IPS-18c (cell line): ENCODE data around the gene TPH2.

ENCODE experiments used
- H3K4me3 ChIP-seq: 2 replicates; pipeline ENCODE4 v1.7.0; 2013; ENCODE audit warnings: low read depth, mild to moderate bottlenecking, low read length, moderate library complexity; ENCODE audit not compliant: insufficient read depth
- H3K9me3 ChIP-seq: one replicate; pipeline ENCODE4 v1.6.1; 2013; ENCODE audit warnings: mild to moderate bottlenecking, low read length, moderate library complexity; ENCODE audit not compliant: control insufficient read depth, insufficient read depth

Gene TPH2

DNA sequence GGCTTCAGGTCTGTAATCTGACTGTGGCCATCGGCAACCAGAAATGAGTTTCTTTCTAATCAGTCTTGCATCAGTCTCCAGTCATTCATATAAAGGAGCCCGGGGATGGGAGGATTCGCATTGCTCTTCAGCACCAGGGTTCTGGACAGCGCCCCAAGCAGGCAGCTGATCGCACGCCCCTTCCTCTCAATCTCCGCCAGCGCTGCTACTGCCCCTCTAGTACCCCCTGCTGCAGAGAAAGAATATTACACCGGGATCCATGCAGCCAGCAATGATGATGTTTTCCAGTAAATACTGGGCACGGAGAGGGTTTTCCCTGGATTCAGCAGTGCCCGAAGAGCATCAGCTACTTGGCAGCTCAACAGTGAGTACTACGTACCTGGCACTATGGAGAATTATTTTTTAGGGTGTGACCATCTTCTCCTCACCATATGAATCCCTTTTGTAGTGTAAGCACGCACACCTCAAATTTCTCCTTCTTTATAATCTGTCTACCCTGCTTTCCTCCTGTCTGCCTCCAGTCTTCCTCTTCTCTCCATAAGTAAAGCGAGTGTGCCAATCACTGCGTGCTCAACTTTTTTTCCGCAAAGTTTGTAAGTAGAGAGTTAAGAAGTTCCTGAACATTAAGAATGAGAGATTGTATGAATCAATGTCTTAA is at the start of gene TPH2:
Gene TPH2, plus strand, starts transcription at position 118 of the 658 bp plus-strand sequence. Its CDS starts 142 bp downstream, at position 260.
- Histone ChIP-seq H3K9me3 (no peaks in the 10 kb centered on the region), H3K4me3 (no peak within 1 kb of the TSS)

DNA sequence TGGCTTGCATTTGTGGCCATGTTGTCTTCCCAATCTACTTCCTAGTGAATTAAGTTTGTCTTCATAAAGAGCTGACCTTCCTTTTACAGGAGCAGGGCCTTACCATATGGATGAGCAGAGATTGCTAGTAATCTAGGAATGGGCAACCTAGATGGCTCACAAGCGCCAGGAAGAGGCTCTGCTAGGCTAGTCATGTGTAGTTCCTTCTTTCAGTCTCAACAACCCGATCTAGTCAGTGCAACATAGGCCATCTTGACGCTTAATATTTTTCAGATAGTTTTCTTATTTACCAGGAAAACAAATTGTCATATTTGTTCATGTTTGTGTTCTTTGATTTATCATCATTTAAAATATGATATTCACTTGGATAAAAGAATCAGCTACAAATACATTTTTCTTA is 48.2 kb upstream of the TPH2 start:
- Histone ChIP-seq H3K4me3 (no peak overlapping the region), H3K9me3 (no peaks in the 10 kb centered on the region)

DNA sequence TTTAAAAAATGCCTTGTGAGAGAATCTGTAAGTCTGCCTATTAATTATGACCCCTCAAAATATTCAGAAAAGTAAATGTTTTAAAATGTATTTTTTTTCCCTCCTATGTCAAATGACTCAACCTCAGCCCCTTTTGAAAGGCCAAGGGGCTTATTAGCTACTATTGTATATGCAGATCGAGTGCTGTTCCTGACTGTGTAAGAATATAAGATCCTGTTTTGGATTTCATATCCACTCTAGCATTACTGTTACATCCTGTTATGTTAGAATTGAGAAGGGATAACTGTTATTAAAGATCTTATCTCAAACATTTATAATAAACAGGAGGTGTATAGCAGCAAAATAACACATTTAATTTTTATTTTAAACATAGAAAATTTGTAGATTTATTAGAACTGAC is 46.6 kb upstream of the TPH2 start:
- H3K4me3 ChIP-seq = no peak overlapping the region
- no peaks in the 10 kb centered on the region for H3K9me3 ChIP-seq

DNA sequence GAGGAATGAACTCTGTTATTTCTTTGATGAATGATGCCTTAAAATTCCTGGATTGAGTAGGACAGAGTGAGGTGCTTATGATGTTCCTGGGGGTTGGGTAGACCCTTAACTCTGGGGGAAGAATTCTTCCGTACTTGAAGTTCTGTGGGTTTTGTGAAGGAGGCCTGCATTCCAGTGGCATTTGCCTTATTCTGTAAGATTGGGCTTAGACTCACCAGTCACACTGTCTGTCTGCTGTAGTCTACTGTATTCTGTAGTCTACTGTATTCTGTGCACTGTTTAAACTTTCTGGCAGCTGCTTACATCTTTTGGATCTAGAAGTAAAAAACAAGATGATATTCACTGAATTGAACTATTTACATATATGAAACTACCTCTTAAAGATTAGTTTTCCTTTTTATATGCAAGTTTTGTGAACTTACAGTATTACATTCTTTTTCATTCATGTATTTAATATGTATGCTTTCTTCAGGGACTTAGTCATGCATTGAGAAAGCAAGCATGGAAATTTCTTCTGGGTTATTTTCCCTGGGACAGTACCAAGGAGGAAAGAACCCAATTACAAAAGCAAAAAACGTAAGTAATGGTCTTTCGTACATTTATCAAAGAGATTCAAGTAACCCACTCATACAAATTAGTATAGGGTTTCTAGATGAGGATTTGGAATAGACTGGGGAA is 42.3 kb upstream of the TPH2 start:
- no peaks in the 10 kb centered on the region for H3K9me3 ChIP-seq

DNA sequence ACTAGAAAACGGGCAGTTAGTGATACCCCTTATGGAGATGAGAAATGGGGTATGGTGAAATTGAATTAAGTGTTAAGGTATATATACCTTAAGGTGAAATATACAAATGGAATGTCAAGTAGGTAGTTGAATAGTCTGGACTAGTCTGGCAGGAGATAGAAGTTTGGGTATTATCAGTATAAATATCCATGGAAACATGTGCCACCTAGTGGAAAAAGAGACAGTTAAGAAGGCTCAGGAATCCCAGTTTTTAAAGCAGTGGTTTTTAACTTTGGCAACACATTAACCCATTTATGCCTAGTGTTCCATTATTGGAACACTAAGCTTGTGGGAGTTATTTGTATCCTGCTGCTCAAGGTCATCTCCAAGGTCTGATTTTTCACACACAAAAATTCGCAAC is 38.6 kb upstream of the TPH2 start:
- Histone ChIP-seq H3K9me3 (no peaks in the 10 kb centered on the region), H3K4me3 (no peak overlapping the region)

More for the DNA sequence above, 42.3 kb upstream of the TPH2 start:
- no peak overlapping the region for H3K4me3 ChIP-seq

GRCh38 chr12:71904629-71905028 is 34.0 kb upstream of the TPH2 start:
- Histone ChIP-seq H3K9me3 (no peaks in the 10 kb centered on the region), H3K4me3 (no peak overlapping the region)

DNA sequence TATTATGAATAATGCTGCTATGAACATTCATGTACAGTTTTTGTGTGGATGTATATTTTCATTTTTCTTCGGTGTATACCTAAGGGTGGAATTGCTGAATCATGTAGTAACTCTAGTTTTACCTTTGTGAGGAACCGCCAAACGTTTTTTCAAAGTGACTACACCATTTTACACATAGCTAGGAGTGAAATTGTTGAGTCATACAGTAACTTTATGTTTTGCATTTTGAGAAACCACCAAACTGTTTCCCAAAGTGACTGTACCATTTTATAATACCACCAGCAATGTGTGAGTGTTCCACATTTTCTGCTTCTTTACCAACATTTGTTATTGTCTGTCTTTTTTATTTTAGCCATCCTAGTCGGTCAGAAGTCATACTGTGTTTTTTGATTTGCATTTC is 3.1 kb upstream of the TPH2 start:
- Histone ChIP-seq H3K9me3 (no peaks in the 10 kb centered on the region), H3K4me3 (no peak overlapping the region)

GRCh38 chr12:71940068-71940467 is 1.4 kb downstream of the TPH2 start:
- Histone ChIP-seq H3K4me3 (no peak overlapping the region), H3K9me3 (no peaks in the 10 kb centered on the region)

GRCh38 chr12:71941174-71941573 is 2.5 kb downstream of the TPH2 start:
- Histone ChIP-seq H3K4me3 (no peak overlapping the region), H3K9me3 (no peaks in the 10 kb centered on the region)

- H3K9me3 ChIP-seq = no peaks in the 10 kb centered on the region
Measured at GRCh38 chr12:71942259-71942658, 3.6 kb downstream of the TPH2 start.

GRCh38 chr12:71942703-71943102 is 4.1 kb downstream of the TPH2 start:
- no peak overlapping the region for H3K4me3 ChIP-seq
- H3K9me3 ChIP-seq = no peaks in the 10 kb centered on the region

More at GRCh38 chr12:71942259-71942658, 3.6 kb downstream of the TPH2 start:
- H3K4me3 ChIP-seq = no peak overlapping the region

DNA sequence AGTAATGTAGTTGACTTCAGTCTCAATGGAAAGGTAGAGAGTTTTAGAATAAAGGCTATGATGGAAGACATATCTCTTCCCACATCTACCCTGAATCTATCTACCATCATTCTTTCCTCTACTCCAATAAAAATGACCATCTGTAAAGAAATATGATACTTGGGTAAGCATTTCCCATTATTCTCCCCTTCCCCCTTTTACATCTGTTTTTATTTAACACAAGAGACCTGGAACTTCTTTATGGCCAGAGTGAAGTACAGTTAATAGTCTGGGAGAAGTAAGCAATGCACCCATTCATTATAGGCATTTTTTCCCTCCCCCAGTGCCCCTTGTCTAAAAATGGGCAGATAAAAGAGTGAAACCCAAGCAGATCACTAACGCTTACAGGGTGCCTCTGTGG is 6.5 kb downstream of the TPH2 start:
- Histone ChIP-seq H3K9me3 (no peaks in the 10 kb centered on the region), H3K4me3 (no peak overlapping the region)

- no peak overlapping the region for H3K4me3 ChIP-seq
- no peaks in the 10 kb centered on the region for H3K9me3 ChIP-seq
Measured at GRCh38 chr12:71945883-71946282, 7.2 kb downstream of the TPH2 start.

DNA sequence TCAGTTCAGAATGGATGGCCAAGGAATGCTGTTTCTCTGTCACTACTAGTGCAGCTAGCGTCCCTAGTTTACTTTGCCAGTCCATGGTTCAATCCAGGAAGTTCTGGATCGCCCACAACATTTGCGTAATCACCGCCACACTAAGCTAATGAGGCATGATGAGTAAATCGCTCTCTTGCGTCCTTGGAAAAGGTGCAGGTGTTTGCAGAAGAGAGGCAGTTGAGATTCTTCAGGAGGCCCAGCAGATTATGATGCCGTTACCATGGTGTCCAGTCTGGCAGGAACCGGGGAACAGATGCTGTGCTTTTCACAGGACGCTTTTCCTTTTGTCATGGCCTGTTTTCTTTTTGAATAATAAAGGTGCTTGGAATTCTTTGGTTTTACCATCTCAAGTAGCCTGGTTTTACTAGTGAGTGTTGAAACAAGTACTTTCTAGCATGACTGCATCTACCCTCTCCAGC is 9.0 kb downstream of the TPH2 start:
- Histone ChIP-seq H3K9me3 (no peaks in the 10 kb centered on the region), H3K4me3 (no peak overlapping the region; the same call in 1 of the 2 replicates)

DNA sequence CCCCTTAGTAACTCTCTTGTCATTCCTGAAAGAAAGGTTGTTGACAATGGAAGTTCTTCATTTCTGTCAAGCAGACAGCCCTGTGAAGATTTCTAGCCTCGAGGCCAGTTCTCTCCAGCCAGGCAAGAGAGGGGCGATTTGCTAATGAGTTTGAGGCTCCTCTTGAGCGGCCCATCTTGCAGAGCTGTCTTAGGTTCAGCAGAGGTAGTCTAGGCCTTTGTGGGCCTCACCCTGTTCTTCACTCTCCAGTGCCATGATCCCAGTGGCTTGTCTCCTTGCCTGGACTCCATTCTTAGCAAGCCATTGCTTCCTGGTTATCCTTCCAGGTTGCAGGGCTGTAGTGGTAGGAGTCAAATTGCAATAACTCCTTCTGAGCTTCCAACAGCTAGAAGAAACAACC is 9.7 kb downstream of the TPH2 start:
- H3K9me3 ChIP-seq = no peaks in the 10 kb centered on the region
- H3K4me3 ChIP-seq = no peak overlapping the region; the same call in 1 of the 2 replicates

DNA sequence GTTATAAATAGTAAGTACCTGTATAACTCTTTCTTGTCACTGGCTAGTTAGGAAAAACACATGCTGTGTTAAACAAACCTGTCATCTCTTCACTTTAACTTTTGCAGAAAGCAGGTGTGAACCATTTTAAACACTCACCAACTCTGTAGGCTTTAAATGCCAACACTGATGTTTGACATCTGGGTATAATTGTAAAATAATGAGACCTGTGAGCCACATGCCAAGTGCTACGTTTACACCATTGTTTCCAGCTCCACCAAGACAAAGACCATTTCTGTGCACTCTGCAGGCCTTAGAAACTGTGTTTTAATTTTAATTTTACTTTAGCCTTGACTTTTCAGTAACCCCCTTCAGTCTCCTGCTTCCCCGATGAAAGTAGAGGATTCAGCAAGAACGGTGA is 11.0 kb downstream of the TPH2 start:
- H3K9me3 ChIP-seq = no peaks in the 10 kb centered on the region
- no peak overlapping the region for H3K4me3 ChIP-seq

- no peak overlapping the region for H3K4me3 ChIP-seq
- no peaks in the 10 kb centered on the region for H3K9me3 ChIP-seq
Measured at GRCh38 chr12:71950404-71950803, 11.8 kb downstream of the TPH2 start.

DNA sequence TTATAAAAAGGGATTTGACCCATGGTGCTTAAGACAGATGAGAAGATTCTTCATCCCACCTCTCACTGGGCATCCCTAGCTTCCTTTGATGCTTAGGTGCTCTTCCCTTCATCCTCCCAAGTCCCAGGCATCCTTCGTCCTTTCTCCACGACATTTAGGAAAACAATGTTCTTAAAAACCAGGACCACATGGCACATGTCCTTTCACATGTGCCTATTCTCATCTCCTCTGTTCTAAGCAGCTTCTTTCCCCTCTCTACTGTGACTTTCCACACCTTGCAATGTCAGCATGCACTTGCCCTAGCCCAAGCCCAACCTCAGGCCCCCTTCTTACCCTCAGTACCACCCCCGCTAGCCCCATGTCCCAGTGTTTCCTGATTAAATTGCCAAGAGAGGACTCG is 12.2 kb downstream of the TPH2 start:
- Histone ChIP-seq H3K9me3 (no peaks in the 10 kb centered on the region), H3K4me3 (no peak overlapping the region)
